K562 (cell line): Measurements from ENCODE around the gene XAGE1A. TPM values are rescaled to one million over a fixed set of nuclear protein-coding genes. Genes with fewer than 3 reads are reported as not detected.

Source experiments
- ATAC-seq: fragments of 200-7000 bp; cut with Tn5 transposase; 3 replicates; pipeline ENCODE4 v1.9.1; 2020; ENCODE audit warnings: moderate library complexity
- BruUV-seq: library from RNA; stranded (reverse); fragments of 400-500 nt; replicated peaks from 2 replicates; lab custom pipeline; 2021; lab: Mats Ljungman, UMichigan
- CTCF ChIA-PET: fragments of 300-600 bp; formaldehyde crosslinking; extraction: SDS; loops from one replicate; lab custom pipeline; 2021; ENCODE audit warnings: low intra/inter-chr PET ratio; lab: Yijun Ruan, JAX
- POLR2A ChIA-PET: fragments of 300-600, 350-650 bp; sonication (Branson Sonifier 250); formaldehyde crosslinking; extraction: SDS; loops from one replicate; lab custom pipeline; 2021; ENCODE audit warnings: antibody characterized with exemption, inconsistent platforms; lab: Yijun Ruan, JAX
- DNase-seq, 4 experiments: peaks; one replicate each; pipeline versions ENCODE4 v3.0.0 to v3.0.0-alpha.2; 2011 to 2018; ENCODE audit warnings: low spot score in 3 of 4, mixed read lengths in 3 of 4; ENCODE audit errors: extremely low read depth in 1 of 4
- FAIRE-seq: peaks from 2 replicates; lab custom pipeline; 2011; peaks lifted over from hg19 to GRCh38; lab: Jason Lieb, UNC
- H2AFZ ChIP-seq: 2 replicates; pipeline ENCODE4 v1.6.0; 2011; ENCODE audit warnings: low read depth, low read length, control low read depth, inconsistent platforms
- H3K27ac ChIP-seq: fragments of 200-600 bp; 3 replicates; pipeline ENCODE4 v1.8.0; 2011; ENCODE audit warnings: low read depth, mild to moderate bottlenecking, control low read depth, inconsistent platforms, low read length, moderate library complexity, mixed read lengths; ENCODE audit errors: extremely low read depth
- H3K27me3 ChIP-seq, 2 experiments: fragments of 300-600 bp in 1 of 2; 2 replicates in 1 of 2; 3 replicates in 1 of 2; pipeline versions ENCODE4 v1.6.0 to v1.8.0; 2011; ENCODE audit warnings: inconsistent platforms in 2 of 2, low read length in 2 of 2, mild to moderate bottlenecking in 1 of 2, mixed read lengths in 1 of 2, moderate library complexity in 1 of 2; ENCODE audit not compliant: control insufficient read depth in 2 of 2, insufficient read depth in 2 of 2
- H3K36me3 ChIP-seq: fragments of 300-600 bp; 3 replicates; pipeline ENCODE4 v1.8.0; 2011; ENCODE audit warnings: mild to moderate bottlenecking, low read length, inconsistent platforms; ENCODE audit not compliant: control insufficient read depth, insufficient read depth
- H3K4me1 ChIP-seq, 2 experiments: fragments of 200-600 bp in 1 of 2; replicated peaks in 1 of 2; 2 replicates in 1 of 2; 3 replicates in 1 of 2; pipeline versions ENCODE4 v1.5.1 to v1.8.0; 2011; ENCODE audit warnings: inconsistent platforms in 2 of 2, low read length in 2 of 2, mild to moderate bottlenecking in 1 of 2, mixed read lengths in 1 of 2, moderate library complexity in 1 of 2; ENCODE audit not compliant: control insufficient read depth in 2 of 2, insufficient read depth in 2 of 2
- H3K4me2 ChIP-seq: 2 replicates; pipeline ENCODE4 v1.6.1; 2011; ENCODE audit warnings: low read length, control low read depth, inconsistent platforms, mixed read lengths; ENCODE audit not compliant: insufficient read depth
- H3K4me3 ChIP-seq: fragments of 200-600 bp; sonication (generic), shearing (Covaris generic); 2 replicates; pipeline ENCODE4 v1.5.1; 2016; ENCODE audit warnings: control low read depth, inconsistent platforms
- H3K79me2 ChIP-seq: fragments of 200-600 bp; 3 replicates; pipeline ENCODE4 v1.8.0; 2011; ENCODE audit warnings: low read length, inconsistent platforms; ENCODE audit not compliant: control insufficient read depth, insufficient read depth
- H3K9ac ChIP-seq, 2 experiments: 2 replicates each; pipeline versions ENCODE4 v1.6.0 to v1.6.1; 2011; ENCODE audit warnings: low read depth in 2 of 2, low read length in 2 of 2, control low read depth in 1 of 2, inconsistent platforms in 1 of 2, mild to moderate bottlenecking in 1 of 2, mixed read lengths in 1 of 2; ENCODE audit not compliant: insufficient read depth in 1 of 2
- H3K9me1 ChIP-seq: one replicate; pipeline ENCODE4 v1.6.0; 2011; ENCODE audit warnings: inconsistent platforms, mild to moderate bottlenecking, low read length, moderate library complexity; ENCODE audit not compliant: control insufficient read depth, insufficient read depth
- H3K9me3 ChIP-seq: replicated peaks from 2 replicates; pipeline ENCODE4 v1.5.1; 2011; ENCODE audit warnings: low read depth, low read length, inconsistent platforms; ENCODE audit not compliant: control insufficient read depth, insufficient read depth
- H4K20me1 ChIP-seq: replicated peaks from 2 replicates; pipeline ENCODE4 v1.6.1; 2011; ENCODE audit warnings: low read length, inconsistent platforms, mixed read lengths; ENCODE audit not compliant: control insufficient read depth, insufficient read depth
- CBX5 ChIP-seq: IDR thresholded peaks from 2 replicates; pipeline ENCODE4 v1.6.1; 2014; ENCODE audit warnings: low read depth, borderline replicate concordance
- DLX4 ChIP-seq: fragments of 250-450 bp; sonication (Bioruptor Pico); IDR thresholded peaks from 2 replicates; pipeline ENCODE4 v1.6.1; 2021; ENCODE audit warnings: mild to moderate bottlenecking
- FOXJ2 ChIP-seq: fragments of 200-800 bp; sonication (Bioruptor generic); IDR thresholded peaks from 2 replicates; pipeline ENCODE4 v1.6.1; 2016; ENCODE audit warnings: missing genetic modification characterization, missing compliant biosample characterization
- GATAD2A ChIP-seq: fragments of 450-650 bp; IDR thresholded peaks from 2 replicates; pipeline ENCODE4 v1.6.1; 2017
- HLTF ChIP-seq: fragments of 450-650 bp; IDR thresholded peaks from 2 replicates; pipeline ENCODE4 v1.6.1; 2016
- KAT7 ChIP-seq: sonication (generic); formaldehyde crosslinking; IDR thresholded peaks from 2 replicates; pipeline ENCODE4 v1.8.0; 2022; ENCODE audit warnings: missing genetic modification reagents, mild to moderate bottlenecking, borderline replicate concordance
- PHF8 ChIP-seq: fragments of 200-600 bp; sonication (generic); IDR thresholded peaks from 2 replicates; pipeline ENCODE4 v1.6.1; 2012; ENCODE audit warnings: mixed run types, mild to moderate bottlenecking, inconsistent platforms, low read length, moderate library complexity, borderline replicate concordance
- SPI1 ChIP-seq: IDR thresholded peaks from 2 replicates; pipeline ENCODE4 v1.6.1; 2011; ENCODE audit warnings: low read depth, low read length, control low read depth, borderline replicate concordance
- TGIF2 ChIP-seq: sonication (generic); formaldehyde crosslinking; IDR thresholded peaks from 2 replicates; pipeline ENCODE4 v1.8.1; 2022; ENCODE audit warnings: mild to moderate bottlenecking, missing genetic modification reagents, moderate library complexity
- ZNF274 ChIP-seq: IDR thresholded peaks from 2 replicates; pipeline ENCODE4 v1.6.1; 2011; ENCODE audit warnings: low read depth, mild to moderate bottlenecking, low read length, moderate library complexity, borderline replicate concordance
- ZNF785 ChIP-seq: fragments of 250-450 bp; sonication (Bioruptor Pico); IDR thresholded peaks from 2 replicates; pipeline ENCODE4 v1.4.0; 2020; ENCODE audit warnings: mild to moderate bottlenecking
- ZNF830 ChIP-seq: fragments of 250-450 bp; sonication (Bioruptor Pico); IDR thresholded peaks from 2 replicates; pipeline ENCODE4 v1.5.0; 2021; ENCODE audit warnings: mild to moderate bottlenecking
- WGBS: fragments of 100-300 bp; shearing (Covaris generic); methylation state at CpG from one replicate; pipeline ENCODE4 v1.1.6; 2016; ENCODE audit warnings: low coverage, mixed read lengths; ENCODE audit not compliant: insufficient coverage; ENCODE audit errors: missing lambda C conversion rate; 5-methylcytosine and 5-hydroxymethylcytosine counted together
- in situ Hi-C: fragments of 300-500 bp; cut with MboI; formaldehyde crosslinking; loops from 4 replicates; pipeline ENCODE4 v1.15.0; 2018; ENCODE audit warnings: inconsistent platforms, mixed read lengths
- intact Hi-C: fragments of 100-400 bp; cut with micrococcal nuclease; formaldehyde crosslinking; loops from 2 replicates; pipeline ENCODE4 v1.14.2; 2022
- polyA plus RNA-seq, 8 experiments: library from polyadenylated mRNA; depleted of rRNA in 4 of 8; stranded (reverse) in 5 of 8; unstranded in 3 of 8; fragments of >200 nt; fragmentation: Nextera tagmentation in 2 of 8; fragmentation: Illumina TruSeq in 1 of 8; extraction: Ambion mirVana in 2 of 8; extraction: Trizol in 1 of 8; gene quantifications; 2 replicates each; pipeline versions ENCODE4 v1.2.1 to v1.2.3, GENCODE V29; 2011 to 2014; ENCODE audit warnings: inconsistent platforms in 1 of 8, missing spikeins in 1 of 8
- total RNA-seq, 7 experiments: library from RNA; depleted of rRNA in 6 of 7; stranded (reverse); fragments of >200 nt in 6 of 7; fragmentation: Illumina TruSeq in 2 of 7; extraction: Trizol in 2 of 7; gene quantifications; 2 replicates each; pipeline versions ENCODE4 v1.2.1 to v1.2.3, GENCODE V29; 2011 to 2021; ENCODE audit warnings: low replicate concordance in 1 of 7
- TF ChIP-seq, protein P1 (sequence below): sonication (generic); formaldehyde crosslinking; IDR thresholded peaks from 2 replicates; pipeline ENCODE4 v1.8.0; 2023; ENCODE audit warnings: missing genetic modification reagents, mild to moderate bottlenecking, borderline replicate concordance

The XAGE1A gene
- total and polyA plus RNA-seq, 9 of the 15 experiments (the other 6 are each of a cell fraction or from before 2014, with no cell fraction given), result 21.1 to 715 (median 306) TPM

GRCh38 chrX:52504551-52504950 lies 8.9 kb downstream of the XAGE1A start:
- no peaks in the 10 kb centered on the region for H3K79me2 ChIP-seq
- no peak overlapping the region for H3K9ac ChIP-seq
- ATAC-seq, result no peak
- no peaks in the 10 kb centered on the region for H3K4me1 ChIP-seq
- H3K9me3 ChIP-seq, result no peaks in the 10 kb centered on the region
- DNase-seq, result no peak
- no peak overlapping the region for H3K27ac ChIP-seq
- WGBS, result 15% methylated on average over 4 of the region's 4 CpGs
- H2AFZ ChIP-seq, result no peak overlapping the region
- POLR2A ChIA-PET, result no interaction called here
- H3K36me3 ChIP-seq, result no peaks in the 10 kb centered on the region
- H3K9me1 ChIP-seq, result no peaks in the 10 kb centered on the region
- FAIRE-seq, result no peak
- H3K4me3 ChIP-seq, result no peak overlapping the region
- intact Hi-C loops, result no loop called here
- H4K20me1 ChIP-seq, result no peaks in the 10 kb centered on the region
- CTCF ChIA-PET, result no interaction called here
- BruUV-seq, result no TSS peak
- in situ Hi-C loops, result no loop called here
- no peak for TF ChIP-seq KAT7
- TF ChIP-seq HLTF, result no peak
- TF ChIP-seq PHF8, result no peak
- no peak for TF ChIP-seq GATAD2A
- TF ChIP-seq, protein P1, sequence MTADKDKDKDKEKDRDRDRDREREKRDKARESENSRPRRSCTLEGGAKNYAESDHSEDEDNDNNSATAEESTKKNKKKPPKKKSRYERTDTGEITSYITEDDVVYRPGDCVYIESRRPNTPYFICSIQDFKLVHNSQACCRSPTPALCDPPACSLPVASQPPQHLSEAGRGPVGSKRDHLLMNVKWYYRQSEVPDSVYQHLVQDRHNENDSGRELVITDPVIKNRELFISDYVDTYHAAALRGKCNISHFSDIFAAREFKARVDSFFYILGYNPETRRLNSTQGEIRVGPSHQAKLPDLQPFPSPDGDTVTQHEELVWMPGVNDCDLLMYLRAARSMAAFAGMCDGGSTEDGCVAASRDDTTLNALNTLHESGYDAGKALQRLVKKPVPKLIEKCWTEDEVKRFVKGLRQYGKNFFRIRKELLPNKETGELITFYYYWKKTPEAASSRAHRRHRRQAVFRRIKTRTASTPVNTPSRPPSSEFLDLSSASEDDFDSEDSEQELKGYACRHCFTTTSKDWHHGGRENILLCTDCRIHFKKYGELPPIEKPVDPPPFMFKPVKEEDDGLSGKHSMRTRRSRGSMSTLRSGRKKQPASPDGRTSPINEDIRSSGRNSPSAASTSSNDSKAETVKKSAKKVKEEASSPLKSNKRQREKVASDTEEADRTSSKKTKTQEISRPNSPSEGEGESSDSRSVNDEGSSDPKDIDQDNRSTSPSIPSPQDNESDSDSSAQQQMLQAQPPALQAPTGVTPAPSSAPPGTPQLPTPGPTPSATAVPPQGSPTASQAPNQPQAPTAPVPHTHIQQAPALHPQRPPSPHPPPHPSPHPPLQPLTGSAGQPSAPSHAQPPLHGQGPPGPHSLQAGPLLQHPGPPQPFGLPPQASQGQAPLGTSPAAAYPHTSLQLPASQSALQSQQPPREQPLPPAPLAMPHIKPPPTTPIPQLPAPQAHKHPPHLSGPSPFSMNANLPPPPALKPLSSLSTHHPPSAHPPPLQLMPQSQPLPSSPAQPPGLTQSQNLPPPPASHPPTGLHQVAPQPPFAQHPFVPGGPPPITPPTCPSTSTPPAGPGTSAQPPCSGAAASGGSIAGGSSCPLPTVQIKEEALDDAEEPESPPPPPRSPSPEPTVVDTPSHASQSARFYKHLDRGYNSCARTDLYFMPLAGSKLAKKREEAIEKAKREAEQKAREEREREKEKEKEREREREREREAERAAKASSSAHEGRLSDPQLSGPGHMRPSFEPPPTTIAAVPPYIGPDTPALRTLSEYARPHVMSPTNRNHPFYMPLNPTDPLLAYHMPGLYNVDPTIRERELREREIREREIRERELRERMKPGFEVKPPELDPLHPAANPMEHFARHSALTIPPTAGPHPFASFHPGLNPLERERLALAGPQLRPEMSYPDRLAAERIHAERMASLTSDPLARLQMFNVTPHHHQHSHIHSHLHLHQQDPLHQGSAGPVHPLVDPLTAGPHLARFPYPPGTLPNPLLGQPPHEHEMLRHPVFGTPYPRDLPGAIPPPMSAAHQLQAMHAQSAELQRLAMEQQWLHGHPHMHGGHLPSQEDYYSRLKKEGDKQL (CRISPR knock-in tag), result no peak
- TF ChIP-seq ZNF785 (CRISPR knock-in tag), result no peak
- no peak for TF ChIP-seq TGIF2 (CRISPR knock-in tag)
- TF ChIP-seq SPI1, result no peak
- no peak for TF ChIP-seq ZNF830 (CRISPR knock-in tag)
- TF ChIP-seq FOXJ2 (tag), result no peak
- TF ChIP-seq ZNF274, result no peak
- no peak for TF ChIP-seq CBX5
- no peak for TF ChIP-seq DLX4 (CRISPR knock-in tag)
- no peak overlapping the region for H3K4me2 ChIP-seq
- H3K27me3 ChIP-seq, result peaks cover 0 to 4% of the 10 kb centered on the region in 2 experiments; a peak in 1 of 5 replicates
